Effector memory CD8-positive, alpha-beta T cell (primary cell): Measurements from ENCODE around the gene CHRM2.

Source experiments
- ATAC-seq: fragments of 150-1000 bp; cut with Tn5 transposase; replicated peaks from 2 replicates; pipeline ENCODE4 v1.10.0; 2021; ENCODE audit warnings: mild to moderate bottlenecking, moderate library complexity
- DNase-seq, 3 experiments: peaks; one replicate each; pipeline ENCODE4 v3.0.0; 2021
- H3K27ac Mint-ChIP-seq, 2 donors: one replicate each; pipeline ENCODE4 v1.8.0; 2022; ENCODE audit warnings: mild to moderate bottlenecking in 2 of 2, mixed read lengths in 2 of 2, moderate library complexity in 2 of 2
- H3K27me3 Mint-ChIP-seq, 2 donors: one replicate each; pipeline ENCODE4 v1.8.0; 2022; ENCODE audit warnings: mixed read lengths in 2 of 2
- H3K36me3 Mint-ChIP-seq: one replicate; pipeline ENCODE4 v1.8.0; 2022; ENCODE audit warnings: mild to moderate bottlenecking, moderate library complexity, mixed read lengths; ENCODE audit not compliant: insufficient read depth
- H3K4me1 Mint-ChIP-seq, 2 donors: one replicate each; pipeline ENCODE4 v1.8.0; 2022; ENCODE audit warnings: low read depth in 2 of 2, mixed read lengths in 2 of 2
- H3K4me3 Mint-ChIP-seq, 2 donors: one replicate each; pipeline ENCODE4 v1.8.0; 2022; ENCODE audit warnings: mild to moderate bottlenecking in 2 of 2, mixed read lengths in 2 of 2, moderate library complexity in 2 of 2
- H3K9me3 Mint-ChIP-seq, 2 donors: one replicate each; pipeline ENCODE4 v1.8.0; 2022; ENCODE audit warnings: mixed read lengths in 2 of 2

CHRM2 gene

GRCh38 chr7:136912339-136912738 is 43.9 kb downstream of the CHRM2 start:
- Mint-ChIP-seq H3K36me3 (no peaks in the 10 kb centered on the region), H3K4me3 (no peak overlapping the region), H3K9me3 (peaks cover 0 to 6% of the 10 kb centered on the region in 2 donors), H3K27me3 (no peaks in the 10 kb centered on the region), H3K4me1 (no peaks in the 10 kb centered on the region), H3K27ac (no peak overlapping the region)
- DNase-seq = no peak
- ATAC-seq = no peak

- ATAC-seq (no peak), DNase-seq (no peak)
- peaks cover 0 to 5% of the 10 kb centered on the region in 2 donors for H3K9me3 Mint-ChIP-seq
- H3K36me3 Mint-ChIP-seq = no peaks in the 10 kb centered on the region
- H3K4me1 Mint-ChIP-seq = no peaks in the 10 kb centered on the region
- no peak overlapping the region for H3K27ac Mint-ChIP-seq
- H3K4me3 Mint-ChIP-seq = no peak overlapping the region
- H3K27me3 Mint-ChIP-seq = no peaks in the 10 kb centered on the region
These were observed 45.6 kb downstream of the CHRM2 start for GRCh38 chr7:136914016-136914415.

GRCh38 chr7:136919820-136920219 is 51.4 kb downstream of the CHRM2 start:
- H3K4me3 Mint-ChIP-seq = no peak overlapping the region
- no peaks in the 10 kb centered on the region for H3K27me3 Mint-ChIP-seq
- H3K9me3 Mint-ChIP-seq = peaks cover 0 to 10% of the 10 kb centered on the region in 2 donors
- no peaks in the 10 kb centered on the region for H3K4me1 Mint-ChIP-seq
- DNase-seq (no peak), ATAC-seq (no peak)
- no peaks in the 10 kb centered on the region for H3K36me3 Mint-ChIP-seq
- no peak overlapping the region for H3K27ac Mint-ChIP-seq

GRCh38 chr7:136923111-136923667 is 54.7 kb downstream of the CHRM2 start:
- Mint-ChIP-seq H3K4me3 (no peak overlapping the region), H3K27me3 (no peaks in the 10 kb centered on the region), H3K4me1 (no peaks in the 10 kb centered on the region), H3K9me3 (peaks cover 0 to 7% of the 10 kb centered on the region in 2 donors), H3K27ac (no peak overlapping the region), H3K36me3 (no peaks in the 10 kb centered on the region)
- ATAC-seq (no peak), DNase-seq (no peak)

- Mint-ChIP-seq H3K27me3 (no peaks in the 10 kb centered on the region), H3K4me1 (no peaks in the 10 kb centered on the region), H3K36me3 (peaks cover 3% of the 10 kb centered on the region), H3K4me3 (no peak overlapping the region), H3K9me3 (peaks cover 4 to 8% of the 10 kb centered on the region in 2 donors), H3K27ac (no peak overlapping the region)
- ATAC-seq (no peak), DNase-seq (no peak)
These were observed 56.6 kb downstream of the CHRM2 start for GRCh38 chr7:136925044-136925443.

- H3K4me1 Mint-ChIP-seq = no peaks in the 10 kb centered on the region
- H3K4me3 Mint-ChIP-seq = no peak overlapping the region
- no peak overlapping the region for H3K27ac Mint-ChIP-seq
- peaks cover 3% of the 10 kb centered on the region for H3K36me3 Mint-ChIP-seq
- H3K27me3 Mint-ChIP-seq = no peaks in the 10 kb centered on the region
- ATAC-seq (no peak), DNase-seq (no peak)
- H3K9me3 Mint-ChIP-seq = peaks cover 4 to 8% of the 10 kb centered on the region in 2 donors
These were observed 57.1 kb downstream of the CHRM2 start for GRCh38 chr7:136925556-136925955.

- Mint-ChIP-seq H3K27ac (no peak overlapping the region), H3K36me3 (peaks cover 3% of the 10 kb centered on the region), H3K27me3 (no peaks in the 10 kb centered on the region), H3K9me3 (peaks cover 6 to 8% of the 10 kb centered on the region in 2 donors), H3K4me1 (no peaks in the 10 kb centered on the region), H3K4me3 (no peak overlapping the region)
- ATAC-seq = no peak
- no peak for DNase-seq
These were observed 62.9 kb downstream of the CHRM2 start for GRCh38 chr7:136931169-136931867.

GRCh38 chr7:136937436-136937835 is 69.0 kb downstream of the CHRM2 start:
- Mint-ChIP-seq H3K36me3 (no peaks in the 10 kb centered on the region), H3K27ac (no peak overlapping the region), H3K9me3 (peaks cover under 1 to 5% of the 10 kb centered on the region in 2 donors), H3K27me3 (no peaks in the 10 kb centered on the region), H3K4me1 (no peaks in the 10 kb centered on the region), H3K4me3 (no peak overlapping the region)
- no peak for DNase-seq
- ATAC-seq = no peak

GRCh38 chr7:136938476-136938875 is 70.0 kb downstream of the CHRM2 start:
- no peak for ATAC-seq
- Mint-ChIP-seq H3K4me3 (no peak overlapping the region), H3K4me1 (no peaks in the 10 kb centered on the region), H3K27ac (no peak overlapping the region), H3K9me3 (peaks cover 7 to 10% of the 10 kb centered on the region in 2 donors), H3K27me3 (no peaks in the 10 kb centered on the region), H3K36me3 (no peaks in the 10 kb centered on the region)
- no peak for DNase-seq

GRCh38 chr7:136940122-136940521 is 71.7 kb downstream of the CHRM2 start:
- DNase-seq (no peak), ATAC-seq (no peak)
- Mint-ChIP-seq H3K36me3 (no peaks in the 10 kb centered on the region), H3K4me3 (no peak overlapping the region), H3K27me3 (no peaks in the 10 kb centered on the region), H3K9me3 (peaks cover 7 to 14% of the 10 kb centered on the region in 2 donors), H3K27ac (no peak overlapping the region), H3K4me1 (no peaks in the 10 kb centered on the region)

- H3K9me3 Mint-ChIP-seq = peaks cover 7 to 16% of the 10 kb centered on the region in 2 donors
- H3K27ac Mint-ChIP-seq = no peak overlapping the region
- no peak for DNase-seq
- H3K27me3 Mint-ChIP-seq = no peaks in the 10 kb centered on the region
- H3K4me3 Mint-ChIP-seq = no peak overlapping the region
- H3K36me3 Mint-ChIP-seq = no peaks in the 10 kb centered on the region
- no peaks in the 10 kb centered on the region for H3K4me1 Mint-ChIP-seq
- no peak for ATAC-seq
These were observed 72.5 kb downstream of the CHRM2 start for GRCh38 chr7:136940917-136941316.

- H3K4me3 Mint-ChIP-seq = no peak overlapping the region
- no peaks in the 10 kb centered on the region for H3K4me1 Mint-ChIP-seq
- H3K36me3 Mint-ChIP-seq = no peaks in the 10 kb centered on the region
- H3K9me3 Mint-ChIP-seq = peaks cover 7 to 16% of the 10 kb centered on the region in 2 donors
- no peaks in the 10 kb centered on the region for H3K27me3 Mint-ChIP-seq
- H3K27ac Mint-ChIP-seq = no peak overlapping the region
- no peak for DNase-seq
- ATAC-seq = no peak
These were observed 73.4 kb downstream of the CHRM2 start for GRCh38 chr7:136941816-136942215.

GRCh38 chr7:136942401-136942800 is 73.9 kb downstream of the CHRM2 start:
- Mint-ChIP-seq H3K36me3 (no peaks in the 10 kb centered on the region), H3K4me1 (no peaks in the 10 kb centered on the region), H3K9me3 (peaks cover 7 to 16% of the 10 kb centered on the region in 2 donors), H3K4me3 (no peak overlapping the region), H3K27me3 (no peaks in the 10 kb centered on the region), H3K27ac (no peak overlapping the region)
- ATAC-seq (no peak), DNase-seq (no peak)

- ATAC-seq (no peak), DNase-seq (no peak)
- Mint-ChIP-seq H3K4me1 (no peaks in the 10 kb centered on the region), H3K27me3 (no peaks in the 10 kb centered on the region), H3K36me3 (no peaks in the 10 kb centered on the region), H3K27ac (no peak overlapping the region), H3K4me3 (no peak overlapping the region), H3K9me3 (peaks cover 11 to 16% of the 10 kb centered on the region in 2 donors)
These were observed 74.5 kb downstream of the CHRM2 start for GRCh38 chr7:136942994-136943393.
